Measurements from ENCODE around the gene UNC13A. TPM values are rescaled to one million over a fixed set of nuclear protein-coding genes. Genes with fewer than 3 reads are reported as not detected.

The UNC13A gene
- total RNA-seq, 1 experiment from 2014 or later = 41.1 TPM

- no peak for TF ChIP-seq ZNF532 (CRISPR knock-in tag; IDR thresholded peaks at IDR 0.05; ENCODE audit: borderline replicate concordance)
- no peak for TF ChIP-seq ZNF138 (CRISPR knock-in tag; conservative IDR thresholded peaks at IDR 0.05)
- no peak for TF ChIP-seq SMAD4 (CRISPR knock-in tag; IDR thresholded peaks at IDR 0.05)
- TF ChIP-seq RELA (CRISPR knock-in tag; IDR thresholded peaks at IDR 0.05; ENCODE audit: borderline replicate concordance) = no peak
These were observed 30.4 kb upstream of the UNC13A start (continued) for GRCh38 chr19:17718550-17718946.

GRCh38 chr19:17716309-17716929 is 28.3 kb upstream of the UNC13A start:
- no peak overlapping the region for H3K27ac Mint-ChIP-seq
- peaks cover 3% of the 10 kb centered on the region for H3K36me3 Mint-ChIP-seq
- H3K4me3 Mint-ChIP-seq = no peak overlapping the region
- DNase-seq (ENCODE audit: low spot score) (no peak), ATAC-seq (no peak)
- POLR2A ChIA-PET = interaction anchor here (0.7 kb wide), 1 partner anchor 245 kb away, joined by 4 read pairs; no protein-coding TSS in a partner anchor
- no peaks in the 10 kb centered on the region for H3K27me3 Mint-ChIP-seq (ENCODE audit: low read depth)
- CTCF ChIA-PET = interaction anchor here (0.6 to 2.2 kb wide), 7 partner anchors 9 to 103 kb away, joined by 3 to 12 read pairs (median 5); no protein-coding TSS in a partner anchor
- no peaks in the 10 kb centered on the region for H3K9me3 Mint-ChIP-seq
- H3K4me1 Mint-ChIP-seq = peaks cover 25% of the 10 kb centered on the region
- no peak for TF ChIP-seq NFATC4 (CRISPR knock-in tag; IDR thresholded peaks at IDR 0.05)
- no peak for TF ChIP-seq NR2C2 (CRISPR knock-in tag; IDR thresholded peaks at IDR 0.05)
- no peak for TF ChIP-seq USF1 (CRISPR knock-in tag; IDR thresholded peaks at IDR 0.05)
- no peak for TF ChIP-seq ZNF425 (CRISPR knock-in tag; conservative IDR thresholded peaks at IDR 0.05)
- no peak for TF ChIP-seq NFE2L1 (CRISPR knock-in tag; IDR thresholded peaks at IDR 0.05)
- no peak for TF ChIP-seq FOXK1 (CRISPR knock-in tag; IDR thresholded peaks at IDR 0.05)
- TF ChIP-seq GABPB1 (CRISPR knock-in tag; IDR thresholded peaks at IDR 0.05) = no peak
- TF ChIP-seq TEAD4 (CRISPR knock-in tag; IDR thresholded peaks at IDR 0.05) = no peak
- TF ChIP-seq ZNF423 (CRISPR knock-in tag; IDR thresholded peaks at IDR 0.05) = no peak
- no peak for TF ChIP-seq ZBTB43 (CRISPR knock-in tag; IDR thresholded peaks at IDR 0.05)
- no peak for TF ChIP-seq RELA (CRISPR knock-in tag; IDR thresholded peaks at IDR 0.05; ENCODE audit: borderline replicate concordance)
- no peak for TF ChIP-seq ZNF281 (CRISPR knock-in tag; IDR thresholded peaks at IDR 0.05)
- TF ChIP-seq ZSCAN18 (CRISPR knock-in tag; IDR thresholded peaks at IDR 0.05) = no peak
- no peak for TF ChIP-seq STAT6 (CRISPR knock-in tag; conservative IDR thresholded peaks at IDR 0.05; ENCODE audit: low read depth)
- TF ChIP-seq MXD4 (CRISPR knock-in tag; IDR thresholded peaks at IDR 0.05; ENCODE audit: borderline replicate concordance) = no peak
- no peak for TF ChIP-seq TP53 (CRISPR knock-in tag; IDR thresholded peaks at IDR 0.05)

All from WTC11 (cell line).